GM10266 (cell line): ENCODE data around the gene CYP21A2.

ENCODE experiments used
- DNase-seq: peaks from one replicate; pipeline ENCODE4 v3.0.0; 2012; ENCODE audit errors: extremely low spot score
- TF ChIP-seq, protein P1 (sequence below): IDR thresholded peaks from 2 replicates; pipeline ENCODE4 v1.5.1; 2012; ENCODE audit warnings: mild to moderate bottlenecking, low read depth; ENCODE audit not compliant: control insufficient read depth, insufficient read depth; ENCODE audit errors: missing control alignments

The CYP21A2 gene

GRCh38 chr6:32079566-32080290 lies 41.5 kb downstream of the CYP21A2 start:
- DNase-seq: no peak
- TF ChIP-seq, protein P1, sequence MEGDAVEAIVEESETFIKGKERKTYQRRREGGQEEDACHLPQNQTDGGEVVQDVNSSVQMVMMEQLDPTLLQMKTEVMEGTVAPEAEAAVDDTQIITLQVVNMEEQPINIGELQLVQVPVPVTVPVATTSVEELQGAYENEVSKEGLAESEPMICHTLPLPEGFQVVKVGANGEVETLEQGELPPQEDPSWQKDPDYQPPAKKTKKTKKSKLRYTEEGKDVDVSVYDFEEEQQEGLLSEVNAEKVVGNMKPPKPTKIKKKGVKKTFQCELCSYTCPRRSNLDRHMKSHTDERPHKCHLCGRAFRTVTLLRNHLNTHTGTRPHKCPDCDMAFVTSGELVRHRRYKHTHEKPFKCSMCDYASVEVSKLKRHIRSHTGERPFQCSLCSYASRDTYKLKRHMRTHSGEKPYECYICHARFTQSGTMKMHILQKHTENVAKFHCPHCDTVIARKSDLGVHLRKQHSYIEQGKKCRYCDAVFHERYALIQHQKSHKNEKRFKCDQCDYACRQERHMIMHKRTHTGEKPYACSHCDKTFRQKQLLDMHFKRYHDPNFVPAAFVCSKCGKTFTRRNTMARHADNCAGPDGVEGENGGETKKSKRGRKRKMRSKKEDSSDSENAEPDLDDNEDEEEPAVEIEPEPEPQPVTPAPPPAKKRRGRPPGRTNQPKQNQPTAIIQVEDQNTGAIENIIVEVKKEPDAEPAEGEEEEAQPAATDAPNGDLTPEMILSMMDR: no peak

DNA sequence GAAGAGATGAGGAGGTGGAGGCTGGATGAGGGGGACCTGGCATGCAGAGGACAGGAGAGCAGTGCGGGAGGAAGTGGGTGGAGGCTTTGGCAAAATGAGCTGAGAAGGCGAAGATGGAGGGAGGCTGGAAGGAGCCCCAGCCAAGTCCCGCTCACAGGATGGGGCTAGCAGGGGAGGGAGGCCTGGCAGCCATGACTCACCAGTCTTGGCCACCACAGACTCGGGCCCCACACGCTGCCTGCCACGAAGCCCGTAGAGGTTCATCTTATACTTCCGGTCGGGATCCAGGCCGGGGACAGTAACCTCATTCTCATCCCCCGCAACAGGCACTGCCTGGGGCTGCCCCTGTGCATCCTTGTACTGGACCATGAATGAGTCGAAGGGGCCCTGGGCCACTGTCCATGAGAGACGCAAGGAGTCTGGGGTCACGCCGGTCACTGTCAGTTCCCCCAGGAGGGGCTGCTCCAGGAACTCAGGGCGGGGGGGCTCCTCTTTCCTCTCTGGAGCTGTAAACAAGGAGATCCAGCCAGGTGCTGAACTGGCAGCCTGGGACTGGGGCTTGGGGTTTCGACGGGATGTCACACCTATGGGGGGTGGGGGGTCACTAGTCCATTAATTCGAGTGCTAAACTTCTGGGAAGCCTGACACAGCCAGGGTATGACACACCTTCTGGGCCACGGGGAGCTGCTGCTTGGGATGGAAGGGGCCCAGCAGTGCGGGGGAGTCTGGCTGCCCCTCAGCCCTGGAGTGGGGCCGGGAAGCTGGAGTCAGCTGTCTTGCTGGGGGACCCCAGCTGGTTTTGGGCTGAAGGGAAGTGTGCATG lies 43.2 kb downstream of the CYP21A2 start:
- DNase-seq: no peak
- TF ChIP-seq, protein P1: no peak

GRCh38 chr6:32082478-32082877 lies 44.3 kb downstream of the CYP21A2 start:
- DNase-seq: no peak
- TF ChIP-seq, protein P1: no peak

DNA sequence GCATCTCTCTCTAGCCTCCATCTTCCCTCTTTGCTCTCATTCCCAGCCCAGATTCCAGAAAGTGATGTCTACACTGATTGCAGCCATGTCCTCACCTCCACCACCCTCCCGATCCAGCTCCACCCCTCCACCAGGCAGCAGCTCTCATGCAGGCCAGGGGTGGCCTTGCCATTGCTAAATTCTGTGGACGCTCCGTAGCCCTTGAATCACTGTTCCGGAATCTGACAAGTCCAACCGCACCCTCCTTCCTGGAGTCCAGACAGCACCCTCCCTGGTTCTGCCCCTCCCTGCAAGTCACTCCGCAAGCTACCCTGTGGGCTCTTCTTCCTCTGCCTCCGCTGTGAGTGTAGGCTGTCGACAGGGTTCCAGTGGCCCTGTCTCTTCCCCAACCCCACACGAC lies 44.7 kb downstream of the CYP21A2 start:
- TF ChIP-seq, protein P1: no peak

GRCh38 chr6:32083812-32084768 lies 45.9 kb downstream of the CYP21A2 start:
- TF ChIP-seq, protein P1: no peak
- no peak for DNase-seq

More for the DNA sequence above, 44.7 kb downstream of the CYP21A2 start:
- DNase-seq: no peak

- TF ChIP-seq, protein P1: no peak
- no peak for DNase-seq
Observed at GRCh38 chr6:32084780-32085179, 46.6 kb downstream of the CYP21A2 start.
